ENCODE results near the gene ATG9B.
"Not testable (repeated sequence)": the region's sequence is repeated elsewhere in the genome, so short reads cannot be mapped to it uniquely, and the experiment has no call there.

The ATG9B gene

GRCh38 chr7:151048911-151049463 lies 24.7 kb upstream of the ATG9B start:
- H3K4me1 Mint-ChIP-seq (ENCODE audit: low read depth): peaks cover 9% of the 10 kb centered on the region
- H3K27ac Mint-ChIP-seq: no peak overlapping the region
- H3K4me3 Mint-ChIP-seq: no peak overlapping the region
- H3K9me3 Mint-ChIP-seq: no peaks in the 10 kb centered on the region
- H3K27me3 Mint-ChIP-seq (ENCODE audit: low read depth): peaks cover 5% of the 10 kb centered on the region
- H3K36me3 Mint-ChIP-seq (ENCODE audit: low read depth): peaks cover 4% of the 10 kb centered on the region

GRCh38 chr7:151047976-151048815 lies 23.9 kb upstream of the ATG9B start, which contains the start of gene ASIC3:
TSS of gene ASIC3 (plus strand) at chr7:151048531. CDS start at chr7:151048886, 355 bp downstream.
- H3K27ac Mint-ChIP-seq: no peak within 1 kb of the TSS
- H3K4me3 Mint-ChIP-seq: no peak within 1 kb of the TSS
- H3K27me3 Mint-ChIP-seq (ENCODE audit: low read depth): peaks cover 5% of the 10 kb centered on the region
- peaks cover 4% of the 10 kb centered on the region for H3K36me3 Mint-ChIP-seq (ENCODE audit: low read depth)
- H3K9me3 Mint-ChIP-seq: no peaks in the 10 kb centered on the region
- H3K4me1 Mint-ChIP-seq (ENCODE audit: low read depth): peaks cover 7% of the 10 kb centered on the region

GRCh38 chr7:151046603-151047573 lies 22.6 kb upstream of the ATG9B start:
- H3K27me3 Mint-ChIP-seq (ENCODE audit: low read depth): peaks cover 5% of the 10 kb centered on the region
- no peaks in the 10 kb centered on the region for H3K36me3 Mint-ChIP-seq (ENCODE audit: low read depth)
- no peak overlapping the region for H3K27ac Mint-ChIP-seq
- no peak overlapping the region for H3K4me3 Mint-ChIP-seq
- peaks cover 2% of the 10 kb centered on the region for H3K4me1 Mint-ChIP-seq (ENCODE audit: low read depth)
- H3K9me3 Mint-ChIP-seq: no peaks in the 10 kb centered on the region

DNA sequence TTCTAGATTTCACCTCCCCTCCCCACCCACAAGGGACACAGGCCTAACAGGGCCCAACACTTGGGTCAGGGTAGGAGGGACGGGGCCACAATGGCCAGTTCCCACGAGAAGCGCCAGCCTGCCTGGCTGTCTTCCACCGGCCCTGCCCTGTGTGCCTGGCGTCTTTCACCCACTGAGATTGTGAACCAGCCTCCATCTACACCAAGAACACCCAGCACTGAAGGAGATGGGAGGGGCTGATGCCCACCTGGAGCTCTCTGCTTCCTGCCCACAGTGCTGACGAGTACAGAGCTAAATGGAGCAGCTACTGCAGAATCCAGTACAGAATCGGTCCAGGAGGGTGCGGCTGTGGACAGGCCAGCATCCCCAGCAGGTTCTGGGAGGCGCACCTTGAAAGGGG lies 21.7 kb upstream of the ATG9B start:
- no peak overlapping the region for H3K4me3 Mint-ChIP-seq
- no peak overlapping the region for H3K27ac Mint-ChIP-seq
- no peaks in the 10 kb centered on the region for H3K36me3 Mint-ChIP-seq (ENCODE audit: low read depth)
- no peaks in the 10 kb centered on the region for H3K9me3 Mint-ChIP-seq
- peaks cover 2% of the 10 kb centered on the region for H3K4me1 Mint-ChIP-seq (ENCODE audit: low read depth)
- H3K27me3 Mint-ChIP-seq (ENCODE audit: low read depth): peaks cover 5% of the 10 kb centered on the region

GRCh38 chr7:151045262-151045661 lies 21.0 kb upstream of the ATG9B start:
- H3K36me3 Mint-ChIP-seq (ENCODE audit: low read depth): no peaks in the 10 kb centered on the region

DNA sequence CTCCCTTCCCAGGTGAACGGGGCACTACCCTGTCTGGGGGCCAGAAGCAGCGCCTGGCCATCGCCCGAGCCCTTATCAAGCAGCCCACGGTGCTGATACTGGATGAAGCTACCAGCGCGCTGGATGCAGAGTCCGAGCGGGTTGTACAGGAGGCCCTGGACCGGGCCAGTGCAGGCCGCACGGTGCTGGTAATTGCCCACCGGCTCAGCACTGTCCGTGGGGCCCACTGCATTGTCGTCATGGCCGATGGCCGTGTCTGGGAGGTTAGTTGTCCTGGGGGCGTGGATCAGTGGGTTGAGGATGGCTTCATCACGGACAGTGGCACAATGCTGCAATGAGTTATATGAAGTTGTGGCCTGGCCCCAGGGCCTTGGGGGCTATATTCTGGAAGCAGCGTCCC lies 19.7 kb upstream of the ATG9B start:
- Mint-ChIP-seq H3K27me3 (ENCODE audit: low read depth) (no peaks in the 10 kb centered on the region), H3K4me3 (no peak overlapping the region), H3K4me1 (ENCODE audit: low read depth) (peaks cover 6% of the 10 kb centered on the region), H3K27ac (no peak overlapping the region), H3K9me3 (no peaks in the 10 kb centered on the region), H3K36me3 (ENCODE audit: low read depth) (no peaks in the 10 kb centered on the region)

More at GRCh38 chr7:151045262-151045661, 21.0 kb upstream of the ATG9B start:
- no peak overlapping the region for H3K27ac Mint-ChIP-seq
- peaks cover 1% of the 10 kb centered on the region for H3K27me3 Mint-ChIP-seq (ENCODE audit: low read depth)
- H3K9me3 Mint-ChIP-seq: no peaks in the 10 kb centered on the region
- H3K4me3 Mint-ChIP-seq: no peak overlapping the region
- H3K4me1 Mint-ChIP-seq (ENCODE audit: low read depth): peaks cover 2% of the 10 kb centered on the region

DNA sequence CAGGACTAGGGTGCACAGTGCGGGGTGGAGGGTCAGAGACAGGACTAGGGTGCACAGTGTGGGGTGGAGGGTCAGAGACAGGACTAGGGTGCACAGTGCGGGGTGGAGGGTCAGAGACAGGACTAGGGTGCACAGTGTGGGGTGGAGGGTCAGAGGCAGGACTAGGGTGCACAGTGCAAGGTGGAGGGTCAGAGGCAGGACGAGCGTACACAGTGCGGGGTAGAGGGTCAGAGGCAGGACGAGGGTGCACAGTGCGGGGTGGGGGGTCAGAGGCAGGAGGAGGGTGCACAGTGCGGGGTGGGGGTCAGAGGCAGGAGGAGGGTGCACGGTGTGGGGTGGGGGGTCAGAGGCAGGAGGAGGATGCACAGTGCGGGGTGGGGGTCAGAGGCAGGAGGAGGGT lies 19.2 kb upstream of the ATG9B start:
- H3K36me3 Mint-ChIP-seq (ENCODE audit: low read depth); H3K9me3 Mint-ChIP-seq: not testable (repeated sequence)

GRCh38 chr7:151040616-151041375 lies 16.5 kb upstream of the ATG9B start:
- Mint-ChIP-seq H3K9me3 (no peaks in the 10 kb centered on the region), H3K4me1 (ENCODE audit: low read depth) (peaks cover 6% of the 10 kb centered on the region), H3K4me3 (no peak overlapping the region), H3K27ac (no peak overlapping the region), H3K36me3 (ENCODE audit: low read depth) (peaks cover 7% of the 10 kb centered on the region), H3K27me3 (ENCODE audit: low read depth) (no peaks in the 10 kb centered on the region)

More for the DNA sequence above, 19.2 kb upstream of the ATG9B start:
- H3K4me3 Mint-ChIP-seq; H3K27ac Mint-ChIP-seq; H3K27me3 Mint-ChIP-seq (ENCODE audit: low read depth); H3K4me1 Mint-ChIP-seq (ENCODE audit: low read depth): not testable (repeated sequence)

DNA sequence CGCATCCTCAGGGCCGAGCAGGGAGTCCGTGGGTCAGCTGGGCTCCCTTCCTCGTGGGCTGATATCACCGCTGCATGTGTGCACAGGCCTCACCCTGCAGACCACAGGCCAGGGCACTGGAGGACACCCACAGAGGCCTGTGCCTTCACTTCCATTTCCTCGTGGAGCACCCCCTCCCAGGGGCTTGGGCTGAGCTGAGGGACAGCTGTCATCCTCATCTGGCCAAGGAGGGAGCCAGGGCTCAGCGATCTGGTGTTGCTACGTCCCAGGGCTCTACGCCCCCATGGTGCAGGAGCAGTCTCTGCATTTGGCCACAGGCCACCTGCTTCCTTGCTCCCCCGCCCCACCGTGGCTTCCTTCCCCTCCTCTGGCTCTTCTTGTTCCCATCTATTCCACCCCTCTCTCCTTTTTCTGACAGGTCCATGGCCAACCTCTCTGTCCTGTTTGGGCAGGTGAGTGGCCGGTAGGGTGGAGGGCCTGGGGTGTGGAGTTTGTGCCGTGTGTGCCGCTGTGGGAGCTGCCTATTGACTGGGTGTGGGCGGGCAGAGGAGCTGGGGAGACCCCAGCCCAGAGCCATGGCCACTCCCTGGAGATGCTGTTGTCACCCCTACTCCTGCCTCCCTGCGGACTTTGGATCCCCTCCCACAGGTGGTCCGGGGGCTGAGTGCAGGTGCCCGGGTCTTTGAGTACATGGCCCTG lies 15.7 kb upstream of the ATG9B start:
- Mint-ChIP-seq H3K4me1 (ENCODE audit: low read depth) (peaks cover 6% of the 10 kb centered on the region), H3K9me3 (no peaks in the 10 kb centered on the region), H3K27me3 (ENCODE audit: low read depth) (no peaks in the 10 kb centered on the region), H3K36me3 (ENCODE audit: low read depth) (peaks cover 7% of the 10 kb centered on the region), H3K27ac (no peak overlapping the region), H3K4me3 (no peak overlapping the region)

DNA sequence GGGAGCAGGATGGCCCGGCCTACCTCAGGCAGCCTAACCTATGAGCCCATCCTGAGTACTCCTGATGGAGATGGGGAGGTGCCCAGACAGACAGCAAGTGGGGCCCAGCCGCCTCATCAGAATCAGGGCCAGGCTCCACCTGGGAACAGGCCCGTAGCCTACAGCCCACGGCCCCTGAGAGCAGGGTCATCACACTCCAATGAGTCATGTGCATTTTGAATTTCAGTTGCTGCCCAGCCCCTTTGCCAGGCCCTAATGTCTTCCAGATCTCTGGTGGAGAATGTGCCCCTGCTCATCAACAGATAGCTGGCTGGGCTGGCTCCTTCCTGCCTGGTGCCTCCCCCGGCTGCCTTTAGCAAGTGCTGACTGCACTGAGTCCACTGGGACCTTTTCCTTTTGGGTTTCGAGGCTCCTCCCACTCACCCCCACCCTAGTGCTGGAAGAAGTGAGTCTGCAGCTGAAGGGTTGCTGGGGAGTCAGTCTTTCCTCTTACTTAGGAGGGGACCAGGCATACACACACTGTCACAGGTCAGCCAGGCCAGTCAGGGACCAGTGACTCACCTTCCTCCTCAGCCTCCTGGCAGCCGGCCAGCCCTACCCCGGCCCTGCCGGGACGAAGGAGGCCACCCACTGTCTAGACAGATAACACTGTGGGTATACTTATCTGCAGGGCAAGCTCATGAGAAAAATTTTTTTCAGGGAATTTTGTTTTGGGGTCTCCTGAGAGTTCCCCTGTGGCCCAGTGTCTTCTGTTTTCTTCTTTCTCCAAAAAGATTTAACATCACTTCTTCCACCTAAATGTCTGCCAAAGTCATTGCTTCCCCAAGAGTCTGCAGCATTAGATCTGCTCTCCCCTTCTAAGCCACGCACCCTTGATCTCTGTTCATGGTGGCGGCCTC lies 14.9 kb upstream of the ATG9B start:
- no peaks in the 10 kb centered on the region for H3K27me3 Mint-ChIP-seq (ENCODE audit: low read depth)
- H3K4me3 Mint-ChIP-seq: no peak overlapping the region

GRCh38 chr7:151035902-151036301 lies 11.6 kb upstream of the ATG9B start:
- Mint-ChIP-seq H3K27me3 (ENCODE audit: low read depth) (no peaks in the 10 kb centered on the region), H3K4me1 (ENCODE audit: low read depth) (peaks cover 6% of the 10 kb centered on the region), H3K4me3 (no peak overlapping the region), H3K9me3 (no peaks in the 10 kb centered on the region), H3K27ac (no peak overlapping the region), H3K36me3 (ENCODE audit: low read depth) (peaks cover 7% of the 10 kb centered on the region)

More for the DNA sequence above, 14.9 kb upstream of the ATG9B start:
- H3K36me3 Mint-ChIP-seq (ENCODE audit: low read depth): peaks cover 7% of the 10 kb centered on the region
- peaks cover 6% of the 10 kb centered on the region for H3K4me1 Mint-ChIP-seq (ENCODE audit: low read depth)
- H3K27ac Mint-ChIP-seq: no peak overlapping the region
- H3K9me3 Mint-ChIP-seq: no peaks in the 10 kb centered on the region

DNA sequence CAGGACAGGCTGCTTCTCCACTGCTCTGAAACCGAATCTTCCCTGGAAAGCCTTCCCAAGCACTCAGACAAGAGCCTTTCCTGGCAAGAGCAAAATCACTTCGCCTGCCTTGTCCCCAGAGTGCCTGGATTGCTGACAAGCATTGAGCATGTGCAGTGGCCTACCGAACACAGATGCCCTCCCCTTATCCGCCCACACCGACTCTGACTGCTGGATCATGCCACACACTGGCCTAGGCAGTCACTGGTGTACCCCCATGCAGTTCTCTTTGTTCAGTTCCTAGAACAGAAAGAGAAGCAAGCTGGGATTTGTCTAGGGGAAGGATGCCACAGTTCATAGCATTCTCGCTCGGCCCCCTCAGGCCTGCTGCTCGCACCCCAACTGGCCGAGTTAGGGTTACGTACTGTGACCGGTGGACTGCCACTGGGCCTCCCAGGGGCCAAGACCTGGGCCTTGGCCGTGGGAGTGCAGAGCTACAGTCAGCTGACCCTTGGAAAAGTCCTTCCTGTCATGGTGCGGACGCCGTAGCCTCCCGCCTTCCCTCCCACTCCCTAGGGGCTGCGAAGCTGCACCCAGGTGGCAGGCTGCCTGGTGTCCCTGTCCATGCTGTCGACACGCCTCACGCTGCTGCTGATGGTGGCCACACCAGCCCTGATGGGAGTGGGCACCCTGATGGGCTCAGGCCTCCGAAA lies 10.9 kb upstream of the ATG9B start:
- H3K27me3 Mint-ChIP-seq (ENCODE audit: low read depth): no peaks in the 10 kb centered on the region
- H3K27ac Mint-ChIP-seq: no peak overlapping the region
- H3K36me3 Mint-ChIP-seq (ENCODE audit: low read depth): peaks cover 7% of the 10 kb centered on the region
- no peak overlapping the region for H3K4me3 Mint-ChIP-seq
- no peaks in the 10 kb centered on the region for H3K9me3 Mint-ChIP-seq
- H3K4me1 Mint-ChIP-seq (ENCODE audit: low read depth): peaks cover 6% of the 10 kb centered on the region

Data from T-helper 1 cell treated with Interleukin-12 subunit alpha and Interleukin-12 subunit beta and Interleukin-4 antibody, amounts not matched to agents 30 μg/mL and 1 μg/mL, for 36 hours (primary cell).